Colonic mucosa (tissue), 4 donors: ENCODE measurements around the gene BCO1. TPM values are rescaled to one million over a fixed set of nuclear protein-coding genes. Genes with fewer than 3 reads are reported as not detected.

Experiments used
- DNase-seq: peaks from one replicate; pipeline ENCODE4 v3.0.0-alpha.2; 2020
- H3K27ac ChIP-seq: fragments of 200-600 bp; one replicate; pipeline ENCODE4 v1.8.0; 2021
- H3K27me3 ChIP-seq: fragments of 200-600 bp; one replicate; pipeline ENCODE4 v1.8.0; 2021
- H3K36me3 ChIP-seq: fragments of 200-600 bp; one replicate; pipeline ENCODE4 v1.8.0; 2021
- H3K4me1 ChIP-seq: fragments of 200-600 bp; one replicate; pipeline ENCODE4 v1.8.0; 2021; ENCODE audit warnings: mild to moderate bottlenecking
- H3K4me3 ChIP-seq: fragments of 200-600 bp; one replicate; pipeline ENCODE4 v1.8.0; 2021
- H3K9ac ChIP-seq, 2 donors: one replicate each; pipeline ENCODE4 v1.7.0; 2013; ENCODE audit warnings: control low read depth in 2 of 2, low read depth in 2 of 2, low read length in 2 of 2
- H3K9me3 ChIP-seq: fragments of 200-600 bp; one replicate; pipeline ENCODE4 v1.8.0; 2021
- intact Hi-C: fragments of 100-400 bp; cut with DNase I; formaldehyde crosslinking; loops from one replicate; pipeline ENCODE4 v1.14.1; 2022
- total RNA-seq, 2 donors: library from RNA; stranded (reverse); fragmentation: NEBNext Ultra II Directional in 1 of 2; extraction: Animal tissue kit (Norgen Biotek cat#: 25700) in 1 of 2; gene quantifications; one replicate each; pipeline ENCODE4 v1.2.1, GENCODE V29; 2021
- TF ChIP-seq, protein P1 (sequence below): fragments of 200-600 bp; IDR thresholded peaks from one replicate; pipeline ENCODE4 v1.8.0; 2022; ENCODE audit warnings: antibody characterized with exemption, mild to moderate bottlenecking
- donor health status: healthy.
- donor health status: DM: no; HTN: no; CAD: no.
- donor health status: DM: no; HTN: no; CAD: no.

Gene BCO1
- total RNA-seq, 2 donors from 2014 or later, result 2.1 to 6.1 TPM

DNA sequence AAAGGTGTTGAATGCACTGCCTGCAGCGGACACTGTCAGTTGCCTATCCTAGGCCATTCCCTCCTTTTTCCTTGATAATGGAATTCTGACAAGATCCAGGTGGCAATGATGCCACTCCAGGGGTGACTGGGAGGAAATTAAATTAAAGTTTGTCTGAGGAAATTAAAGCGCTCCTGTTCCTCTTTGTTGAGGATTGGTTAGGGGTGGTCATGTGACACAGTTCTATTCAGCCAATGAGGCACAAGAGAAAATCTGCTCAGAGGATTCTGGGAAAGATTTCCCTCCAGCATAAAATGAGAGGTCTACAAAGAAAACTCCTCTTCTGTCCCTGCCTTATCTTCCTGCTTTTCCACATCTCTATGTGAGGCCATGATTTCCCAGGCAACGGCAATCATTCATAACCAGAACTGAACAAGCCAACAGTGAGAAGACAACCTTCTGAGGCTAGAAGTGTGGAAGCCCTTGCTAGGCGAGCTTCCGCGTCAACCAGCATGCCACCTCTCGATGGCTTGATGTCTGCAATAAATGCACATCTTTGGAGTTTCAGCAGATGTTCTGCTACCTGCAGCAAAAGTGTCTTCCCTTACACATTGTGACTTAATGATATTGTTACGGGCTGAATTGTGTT lies 5.6 kb upstream of the BCO1 start:
- no peak for DNase-seq
- no peak overlapping the region for H3K27ac ChIP-seq
- H3K36me3 ChIP-seq, result no peaks in the 10 kb centered on the region
- H3K9me3 ChIP-seq, result no peaks in the 10 kb centered on the region
- no peak overlapping the region for H3K9ac ChIP-seq
- H3K4me1 ChIP-seq, result no peaks in the 10 kb centered on the region
- H3K27me3 ChIP-seq, result no peaks in the 10 kb centered on the region
- intact Hi-C loops, result no loop called here
- no peak overlapping the region for H3K4me3 ChIP-seq
- TF ChIP-seq, protein P1, sequence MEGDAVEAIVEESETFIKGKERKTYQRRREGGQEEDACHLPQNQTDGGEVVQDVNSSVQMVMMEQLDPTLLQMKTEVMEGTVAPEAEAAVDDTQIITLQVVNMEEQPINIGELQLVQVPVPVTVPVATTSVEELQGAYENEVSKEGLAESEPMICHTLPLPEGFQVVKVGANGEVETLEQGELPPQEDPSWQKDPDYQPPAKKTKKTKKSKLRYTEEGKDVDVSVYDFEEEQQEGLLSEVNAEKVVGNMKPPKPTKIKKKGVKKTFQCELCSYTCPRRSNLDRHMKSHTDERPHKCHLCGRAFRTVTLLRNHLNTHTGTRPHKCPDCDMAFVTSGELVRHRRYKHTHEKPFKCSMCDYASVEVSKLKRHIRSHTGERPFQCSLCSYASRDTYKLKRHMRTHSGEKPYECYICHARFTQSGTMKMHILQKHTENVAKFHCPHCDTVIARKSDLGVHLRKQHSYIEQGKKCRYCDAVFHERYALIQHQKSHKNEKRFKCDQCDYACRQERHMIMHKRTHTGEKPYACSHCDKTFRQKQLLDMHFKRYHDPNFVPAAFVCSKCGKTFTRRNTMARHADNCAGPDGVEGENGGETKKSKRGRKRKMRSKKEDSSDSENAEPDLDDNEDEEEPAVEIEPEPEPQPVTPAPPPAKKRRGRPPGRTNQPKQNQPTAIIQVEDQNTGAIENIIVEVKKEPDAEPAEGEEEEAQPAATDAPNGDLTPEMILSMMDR, result no peak

DNA sequence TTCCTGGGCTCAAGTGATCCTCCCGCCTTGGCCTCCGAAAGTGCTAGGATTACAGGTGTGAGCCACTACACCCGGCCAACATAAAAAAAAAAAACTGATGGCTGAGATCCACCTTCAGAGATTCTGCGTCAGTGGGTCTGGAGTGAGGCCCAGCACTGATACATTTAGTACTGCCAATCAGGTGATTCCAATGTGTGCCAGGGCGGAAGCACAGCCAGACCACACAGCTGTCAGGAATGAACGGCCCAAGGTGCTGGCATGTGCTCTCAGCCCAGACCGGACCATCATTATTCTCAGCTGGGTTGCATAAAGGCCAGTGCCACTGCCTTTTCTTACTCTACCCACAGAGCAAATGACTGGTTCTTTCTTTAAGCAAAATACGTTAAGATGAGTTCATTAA lies 1.2 kb upstream of the BCO1 start:
- intact Hi-C loops, result no loop called here
- TF ChIP-seq, protein P1, result no peak
- H3K27me3 ChIP-seq, result no peaks in the 10 kb centered on the region
- H3K27ac ChIP-seq, result peak overlapping the region; percentile 71
- H3K36me3 ChIP-seq, result no peaks in the 10 kb centered on the region
- H3K9me3 ChIP-seq, result no peaks in the 10 kb centered on the region
- no peak overlapping the region for H3K9ac ChIP-seq
- H3K4me3 ChIP-seq, result no peak overlapping the region
- no peaks in the 10 kb centered on the region for H3K4me1 ChIP-seq
- DNase-seq, result peak; percentile 37

DNA sequence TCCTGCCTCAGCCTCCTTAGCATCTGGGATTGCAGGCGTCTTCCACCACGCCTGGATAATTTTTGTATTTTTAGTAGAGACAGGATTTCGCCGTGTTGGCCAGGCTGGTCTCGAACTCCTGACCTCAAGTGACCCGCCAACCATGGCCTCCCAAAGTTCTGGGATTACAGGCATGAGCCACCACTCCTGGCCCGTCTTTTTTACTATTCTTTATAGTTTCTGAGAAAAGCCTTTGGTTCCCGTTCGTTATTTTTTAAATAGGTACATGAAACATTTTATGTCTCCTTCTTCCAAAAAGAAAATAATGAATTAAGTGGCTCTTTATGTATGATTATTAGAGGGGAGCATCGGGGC lies 570 bp upstream of the BCO1 start:
- intact Hi-C loops, result no loop called here
- Histone ChIP-seq H3K27me3 (no peaks in the 10 kb centered on the region), H3K36me3 (no peaks in the 10 kb centered on the region), H3K27ac (peak overlapping the region; percentile 71), H3K9ac (peak overlapping the region in 1 of 2 donors; percentile 72), H3K9me3 (no peaks in the 10 kb centered on the region), H3K4me1 (no peaks in the 10 kb centered on the region), H3K4me3 (peak overlapping the region; percentile 33)
- TF ChIP-seq, protein P1, result no peak
- no peak for DNase-seq

DNA sequence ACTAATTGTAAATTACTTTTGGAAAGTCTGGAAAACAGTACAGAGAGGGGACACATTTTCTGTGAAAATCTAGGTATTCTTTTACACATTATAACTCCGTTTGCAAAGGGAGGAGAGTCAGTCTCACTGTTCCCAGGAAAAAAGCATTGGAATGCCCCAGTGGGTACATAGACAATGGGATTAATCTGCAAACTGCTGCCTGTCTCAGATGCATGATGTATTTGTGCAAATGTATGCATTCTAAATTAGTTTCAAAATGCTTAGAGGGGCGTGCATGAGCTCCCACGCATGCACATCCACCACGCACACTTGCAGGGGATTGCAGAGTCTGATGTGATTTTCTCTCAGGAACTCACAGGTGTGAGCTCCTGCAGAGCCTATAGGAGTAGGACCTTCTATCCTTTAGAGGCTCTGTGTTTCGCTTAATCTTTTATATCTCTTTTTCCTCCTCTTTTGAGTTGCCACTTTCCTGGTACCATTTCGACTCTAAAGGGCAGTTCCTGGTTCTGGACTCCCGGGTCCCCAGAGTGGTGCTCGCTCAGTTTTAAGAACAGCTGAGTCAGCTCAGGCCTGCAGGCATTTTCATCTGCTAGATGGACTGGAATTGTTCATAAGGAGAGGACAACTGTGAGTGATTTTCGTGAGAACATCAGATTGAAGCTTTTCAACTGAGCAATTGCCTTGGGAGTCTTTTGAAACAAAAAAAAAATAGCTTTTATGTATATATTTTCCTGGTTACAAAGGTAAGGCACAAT lies 1.1 kb downstream of the BCO1 start:
- Histone ChIP-seq H3K4me1 (no peaks in the 10 kb centered on the region), H3K9me3 (no peaks in the 10 kb centered on the region), H3K36me3 (no peaks in the 10 kb centered on the region), H3K27ac (no peak overlapping the region), H3K9ac (no peak overlapping the region), H3K27me3 (no peaks in the 10 kb centered on the region), H3K4me3 (no peak overlapping the region)
- no peak for DNase-seq
- TF ChIP-seq, protein P1, result no peak
- intact Hi-C loops, result no loop called here

DNA sequence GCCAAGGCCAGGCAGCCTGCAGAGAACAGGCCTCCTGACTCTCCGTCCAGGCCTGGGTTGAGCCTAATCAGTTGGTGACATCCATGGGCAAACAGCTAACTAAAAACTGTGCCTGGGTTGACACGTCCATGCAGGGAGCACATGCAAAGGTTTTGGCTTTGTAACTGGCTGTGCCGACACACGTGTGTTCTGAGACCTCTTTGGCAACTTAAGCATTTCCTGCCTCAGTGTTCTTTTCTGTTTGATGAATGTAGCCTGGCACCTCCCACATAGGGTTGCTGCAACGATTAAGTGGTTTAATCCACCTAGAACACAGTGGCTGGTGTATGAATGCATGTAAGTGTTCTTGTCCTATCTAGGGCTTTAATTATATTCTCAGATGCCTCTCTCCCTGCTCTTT lies 3.2 kb downstream of the BCO1 start:
- H3K9ac ChIP-seq, result no peak overlapping the region
- no peak overlapping the region for H3K27ac ChIP-seq
- TF ChIP-seq, protein P1, result no peak
- H3K4me3 ChIP-seq, result no peak overlapping the region
- H3K9me3 ChIP-seq, result no peaks in the 10 kb centered on the region
- no peak for DNase-seq
- intact Hi-C loops, result no loop called here
- H3K27me3 ChIP-seq, result no peaks in the 10 kb centered on the region
- H3K36me3 ChIP-seq, result no peaks in the 10 kb centered on the region
- no peaks in the 10 kb centered on the region for H3K4me1 ChIP-seq
